ENCODE data around the gene TARDBP. TPM values are rescaled to one million over a fixed set of nuclear protein-coding genes. Genes with fewer than 3 reads are reported as not detected.

The TARDBP gene
- total RNA-seq: 44.2 and 114 TPM in 2 replicates

DNA sequence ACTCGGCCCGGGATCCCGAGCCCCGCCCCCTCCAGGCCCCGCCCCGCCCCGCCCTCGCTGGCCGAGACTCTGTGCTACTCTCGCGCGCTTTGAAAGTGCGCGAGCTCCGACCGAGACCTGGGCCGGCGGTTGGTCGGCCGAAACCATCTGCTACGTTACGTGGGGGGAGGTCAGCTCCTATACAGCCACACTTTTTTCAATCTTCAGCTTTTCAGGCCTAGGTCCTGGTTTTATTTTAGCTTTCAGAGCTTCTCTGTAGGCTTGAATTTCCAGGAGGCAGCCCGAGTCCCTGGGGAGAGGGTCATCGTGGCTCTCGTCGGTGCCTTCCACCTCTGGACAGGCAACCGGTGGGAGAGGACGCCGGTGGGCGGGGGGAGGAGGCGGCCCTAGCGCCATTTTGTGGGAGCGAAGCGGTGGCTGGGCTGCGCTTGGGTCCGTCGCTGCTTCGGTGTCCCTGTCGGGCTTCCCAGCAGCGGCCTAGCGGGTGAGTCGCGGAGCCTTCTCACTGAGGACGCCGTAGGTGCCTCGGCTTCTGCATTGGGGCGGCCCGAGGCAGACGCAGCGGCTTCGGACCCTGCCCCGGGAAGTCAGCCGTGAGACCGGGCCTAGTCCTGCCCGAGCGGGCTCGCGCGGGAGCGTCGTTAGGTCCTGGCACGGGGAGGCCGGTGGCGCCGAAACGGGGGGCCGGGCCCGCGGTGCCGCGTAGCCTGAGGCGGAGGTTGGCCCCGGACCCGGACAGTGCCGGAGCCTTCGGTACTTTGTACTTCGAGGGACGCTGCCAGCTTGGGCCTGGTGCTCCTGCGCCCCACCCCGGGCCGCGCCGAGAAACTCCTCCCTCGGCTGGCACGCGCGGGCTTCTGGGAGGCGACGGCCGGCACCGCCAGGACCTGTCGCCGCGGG is at the start of gene TARDBP:
TSS of gene TARDBP (plus strand) at position 395 of the 900 bp plus-strand sequence. CDS start 1,074 bp downstream, outside the sequence.

DNA sequence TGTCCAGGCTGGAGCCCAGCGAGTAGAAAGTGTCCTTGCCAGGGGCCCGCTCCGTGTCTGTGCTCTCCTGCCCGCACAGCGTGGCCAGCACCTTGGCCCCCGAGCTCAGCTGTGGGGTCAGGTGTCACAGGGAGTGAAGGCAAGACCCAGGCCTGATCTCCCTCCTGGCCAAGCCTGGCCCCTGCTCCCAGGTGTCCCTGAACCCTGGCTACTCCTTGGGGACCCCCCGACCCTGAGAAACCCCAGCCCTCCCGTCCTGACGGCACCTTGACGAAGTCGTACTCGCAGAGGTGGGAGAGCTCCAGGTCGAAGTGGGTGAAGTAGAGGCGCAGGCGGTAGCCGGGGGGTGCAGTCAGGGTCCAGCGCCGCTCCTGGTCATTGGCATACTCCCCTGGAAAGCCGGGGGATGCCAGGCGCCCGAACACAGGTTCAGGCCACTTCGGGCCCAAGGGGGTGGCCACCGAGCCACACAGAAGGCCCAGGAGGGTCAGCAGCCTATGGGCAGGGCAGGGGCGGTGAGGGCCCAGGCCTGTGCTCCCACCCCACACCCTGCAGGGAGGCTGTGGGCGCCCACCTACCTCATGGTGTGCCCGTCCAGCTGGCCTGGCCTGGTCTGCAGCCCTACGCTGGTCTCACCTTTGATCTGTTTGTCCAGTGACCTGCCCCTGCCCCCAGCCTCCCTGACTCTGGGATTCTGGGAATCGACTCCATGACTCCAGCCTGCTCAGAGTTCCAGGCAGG is 34.3 kb downstream of the TARDBP start, which contains the start of gene MASP2:
TSS of gene MASP2 (minus strand) at position 615 of the 741 bp plus-strand sequence. CDS start at position 583, 32 bp downstream.

DNA sequence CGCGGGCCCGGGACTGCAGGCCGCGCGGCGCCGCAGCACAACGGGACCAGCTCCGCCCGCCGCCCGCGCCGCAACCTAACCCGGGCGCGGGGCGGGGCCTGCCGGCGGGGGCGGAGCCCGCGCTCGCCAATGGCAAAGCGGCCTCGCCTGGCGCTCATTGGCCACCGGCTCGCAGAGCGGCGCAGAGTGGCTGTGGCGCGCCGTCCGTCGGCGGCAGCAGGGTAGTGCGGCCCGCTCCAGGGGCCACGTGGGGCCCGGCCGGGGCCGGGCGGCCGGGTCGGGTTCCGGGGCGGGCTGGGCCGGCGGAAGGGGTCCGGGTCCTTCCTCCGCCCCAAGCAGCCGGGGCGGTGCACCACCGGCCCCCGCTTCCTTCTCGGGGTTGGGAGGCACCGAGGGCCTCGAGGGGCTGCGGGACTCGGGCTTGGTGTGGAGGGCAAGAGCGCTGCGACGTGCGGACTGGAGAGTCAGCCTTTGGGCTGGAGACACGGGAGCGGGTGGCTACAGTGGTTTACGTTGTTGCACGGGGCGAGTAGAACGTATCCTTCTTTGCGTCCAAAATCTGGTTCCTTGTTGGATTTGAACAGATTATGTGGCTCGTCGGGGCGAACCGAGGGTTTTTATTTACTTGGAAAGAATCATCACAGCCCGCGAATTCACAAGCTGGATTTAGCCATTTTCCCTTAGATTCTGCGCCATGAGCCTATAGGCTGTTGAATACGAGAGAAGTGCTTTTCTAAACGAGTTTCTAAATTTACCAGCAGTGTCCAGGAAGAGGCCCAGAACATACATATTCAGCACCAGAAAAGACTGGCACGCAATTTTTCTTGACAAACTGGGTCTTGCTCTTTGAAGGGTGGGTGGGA is 47.7 kb downstream of the TARDBP start, which contains the start of gene SRM:
TSS of gene SRM (minus strand) at position 51 of the 863 bp plus-strand sequence. CDS start 75 bp downstream, outside the sequence.

Other genes starting within 250 kb of the TARDBP start
- gene CASZ1, start 216.0 kb upstream of the TARDBP start, total RNA-seq: 0.13 and 0.16 TPM in 2 replicates
- not detected in 2 replicates for gene MASP2, start 34.6 kb downstream of the TARDBP start, total RNA-seq
- gene SRM, start 47.4 kb downstream of the TARDBP start, total RNA-seq: 41.0 and 78.9 TPM in 2 replicates
- 28.8 and 40.1 TPM in 2 replicates for gene EXOSC10, start 87.2 kb downstream of the TARDBP start, total RNA-seq
- gene ANGPTL7, start 176.7 kb downstream of the TARDBP start, total RNA-seq: not detected in 2 replicates
- gene MTOR, start 249.9 kb downstream of the TARDBP start, total RNA-seq: 15.6 and 22.2 TPM in 2 replicates